ENCODE results near the gene MEGF6. TPM values are rescaled to one million over a fixed set of nuclear protein-coding genes. Genes with fewer than 3 reads are reported as not detected.

The MEGF6 gene
- total RNA-seq, 1 donor from 2014 or later, result 10.9 TPM

DNA sequence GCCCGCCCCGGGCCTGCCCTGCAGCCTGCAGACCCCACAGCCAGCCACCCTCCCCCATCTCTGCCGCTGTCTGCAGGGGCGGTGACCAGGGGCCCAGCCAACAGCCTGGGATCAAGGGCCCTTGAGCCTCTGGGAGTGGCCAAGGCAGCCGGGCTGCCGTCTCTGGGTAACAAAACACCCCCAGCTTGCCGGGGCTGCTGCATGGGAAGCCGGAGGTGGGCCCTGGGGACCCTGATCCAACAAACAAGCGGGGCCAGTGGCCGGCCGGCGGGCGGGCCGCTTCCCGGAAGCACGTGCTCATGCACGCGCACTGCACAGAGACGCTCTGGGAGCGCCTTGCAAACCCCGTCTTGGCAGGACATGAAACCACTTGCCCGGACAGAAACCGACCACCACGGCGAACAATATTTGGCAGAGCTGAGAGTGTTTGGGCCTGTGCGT, 13.2 kb downstream of the MEGF6 start:
- Mint-ChIP-seq H3K4me3 (peak overlapping the region; percentile 82), H3K36me3 (ENCODE audit: low read depth) (no peaks in the 10 kb centered on the region), H3K4me1 (peaks cover 22% of the 10 kb centered on the region), H3K27ac (no peak overlapping the region), H3K27me3 (peaks cover 2% of the 10 kb centered on the region), H3K9me3 (no peaks in the 10 kb centered on the region)
- intact Hi-C loops (cut with micrococcal nuclease), result no loop called here
- ChIA-PET CTCF (no interaction called here), POLR2A (no interaction called here)
- DNase-seq (no peak), ATAC-seq (ENCODE audit: low read depth) (no peak)
- TF ChIP-seq, protein P1, sequence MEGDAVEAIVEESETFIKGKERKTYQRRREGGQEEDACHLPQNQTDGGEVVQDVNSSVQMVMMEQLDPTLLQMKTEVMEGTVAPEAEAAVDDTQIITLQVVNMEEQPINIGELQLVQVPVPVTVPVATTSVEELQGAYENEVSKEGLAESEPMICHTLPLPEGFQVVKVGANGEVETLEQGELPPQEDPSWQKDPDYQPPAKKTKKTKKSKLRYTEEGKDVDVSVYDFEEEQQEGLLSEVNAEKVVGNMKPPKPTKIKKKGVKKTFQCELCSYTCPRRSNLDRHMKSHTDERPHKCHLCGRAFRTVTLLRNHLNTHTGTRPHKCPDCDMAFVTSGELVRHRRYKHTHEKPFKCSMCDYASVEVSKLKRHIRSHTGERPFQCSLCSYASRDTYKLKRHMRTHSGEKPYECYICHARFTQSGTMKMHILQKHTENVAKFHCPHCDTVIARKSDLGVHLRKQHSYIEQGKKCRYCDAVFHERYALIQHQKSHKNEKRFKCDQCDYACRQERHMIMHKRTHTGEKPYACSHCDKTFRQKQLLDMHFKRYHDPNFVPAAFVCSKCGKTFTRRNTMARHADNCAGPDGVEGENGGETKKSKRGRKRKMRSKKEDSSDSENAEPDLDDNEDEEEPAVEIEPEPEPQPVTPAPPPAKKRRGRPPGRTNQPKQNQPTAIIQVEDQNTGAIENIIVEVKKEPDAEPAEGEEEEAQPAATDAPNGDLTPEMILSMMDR (IDR thresholded peaks at IDR 0.05), result no peak

DNA sequence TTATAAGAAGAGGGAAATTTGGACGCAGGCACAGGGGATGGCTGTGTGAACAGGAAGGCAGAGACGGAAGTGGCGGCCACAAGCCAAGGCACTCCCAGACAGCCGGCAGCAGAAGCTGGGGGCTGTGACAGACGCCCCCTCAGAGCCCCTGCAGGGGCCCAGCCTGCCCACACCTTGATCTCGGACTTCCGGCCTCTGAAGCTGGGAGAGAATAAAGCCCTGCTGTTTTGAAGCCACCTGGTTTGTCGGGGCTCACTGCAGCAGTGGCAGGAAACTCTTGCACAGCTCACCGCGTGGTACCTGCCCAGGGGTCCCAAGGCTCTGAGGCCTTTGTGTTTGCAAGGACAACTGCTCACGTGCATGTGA, 13.7 kb downstream of the MEGF6 start:
- CTCF ChIA-PET, result no interaction called here
- DNase-seq (peak; percentile 33), ATAC-seq (ENCODE audit: low read depth) (peak; percentile 44)
- Mint-ChIP-seq H3K9me3 (no peaks in the 10 kb centered on the region), H3K36me3 (ENCODE audit: low read depth) (no peaks in the 10 kb centered on the region), H3K27me3 (peaks cover 2% of the 10 kb centered on the region), H3K4me1 (peaks cover 22% of the 10 kb centered on the region), H3K27ac (no peak overlapping the region), H3K4me3 (peak overlapping the region; percentile 82)
- TF ChIP-seq, protein P1 (IDR thresholded peaks at IDR 0.05), result no peak
- intact Hi-C loops (cut with micrococcal nuclease), result no loop called here
- POLR2A ChIA-PET, result no interaction called here

DNA sequence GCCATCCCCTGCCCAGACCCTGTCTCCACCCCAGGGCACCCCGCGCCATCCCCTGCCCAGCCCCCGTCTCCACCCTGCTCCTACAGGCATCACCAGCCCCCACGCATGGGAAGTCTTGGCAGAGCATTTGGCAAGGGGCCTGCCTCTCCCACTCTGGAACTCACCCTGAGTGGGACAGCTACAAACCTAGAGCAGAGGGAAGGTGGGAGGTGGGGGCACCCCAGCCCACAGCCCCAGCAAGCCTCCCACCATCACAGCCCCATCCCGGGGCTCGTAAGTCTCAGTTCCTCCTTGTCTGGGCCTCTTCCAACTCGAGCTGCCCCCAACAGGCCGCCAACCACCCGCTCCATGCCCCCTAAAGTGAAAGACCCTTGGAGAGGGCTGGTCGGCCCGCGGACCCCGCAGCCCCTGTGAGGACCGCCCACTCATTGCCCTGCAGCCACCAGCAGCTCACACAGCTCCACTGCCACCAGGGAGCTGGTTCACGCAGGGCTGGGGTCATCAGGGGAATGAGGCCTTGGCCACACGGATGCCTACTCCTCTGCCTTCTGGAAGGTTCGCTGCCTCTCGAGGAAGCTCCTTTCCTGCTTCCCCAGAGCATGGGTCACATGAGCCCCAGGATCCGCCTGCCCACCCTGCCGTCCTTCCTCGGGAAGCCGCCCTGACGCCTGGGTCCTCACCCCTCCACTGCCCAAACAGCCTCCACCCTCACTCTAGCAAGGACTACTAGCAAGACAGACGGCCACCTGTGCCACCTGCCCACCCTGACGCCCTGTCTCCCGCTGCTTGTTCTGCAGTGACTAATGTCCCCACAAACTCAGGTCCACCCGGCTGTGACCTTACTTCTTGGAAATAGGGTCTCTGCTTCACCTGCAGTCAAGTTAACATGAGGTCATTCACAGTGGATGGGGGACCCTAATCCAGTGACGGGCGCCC, 14.4 kb downstream of the MEGF6 start:
- intact Hi-C loops (cut with micrococcal nuclease), result no loop called here
- POLR2A ChIA-PET, result no interaction called here

DNA sequence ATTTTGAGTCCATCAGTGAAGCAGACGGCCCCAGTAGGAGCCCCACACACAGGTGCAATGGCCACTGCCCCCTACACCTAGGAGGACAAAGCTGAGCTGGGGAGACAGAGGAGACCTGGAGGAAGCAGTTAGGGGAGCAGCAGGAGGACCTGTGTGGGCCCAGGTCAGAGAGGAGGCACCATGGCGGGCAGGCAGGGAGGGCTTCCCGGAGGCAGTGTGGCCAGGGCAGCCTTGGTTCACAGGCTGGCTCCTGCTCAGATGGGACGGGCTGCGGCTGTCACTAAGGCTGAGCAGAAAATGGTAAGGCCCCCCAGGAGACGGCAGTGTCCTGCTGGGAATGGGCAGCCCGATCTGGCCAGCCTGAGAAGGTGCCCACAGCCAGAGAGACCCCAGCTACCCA, 15.4 kb downstream of the MEGF6 start:
- DNase-seq, result no peak
- Mint-ChIP-seq H3K4me1 (peaks cover 22% of the 10 kb centered on the region), H3K36me3 (ENCODE audit: low read depth) (no peaks in the 10 kb centered on the region), H3K9me3 (no peaks in the 10 kb centered on the region), H3K27me3 (peaks cover 2% of the 10 kb centered on the region), H3K27ac (no peak overlapping the region), H3K4me3 (no peak overlapping the region)
- no peak for ATAC-seq (ENCODE audit: low read depth)
- intact Hi-C loops (cut with micrococcal nuclease), result no loop called here
- ChIA-PET POLR2A (no interaction called here), CTCF (no interaction called here)
- TF ChIP-seq, protein P1 (IDR thresholded peaks at IDR 0.05), result no peak

More for the DNA sequence above, 14.4 kb downstream of the MEGF6 start:
- CTCF ChIA-PET, result no interaction called here
- ATAC-seq (ENCODE audit: low read depth), result peak; percentile 18
- Mint-ChIP-seq H3K4me1 (peaks cover 22% of the 10 kb centered on the region), H3K9me3 (no peaks in the 10 kb centered on the region), H3K27ac (no peak overlapping the region), H3K4me3 (peak overlapping the region; percentile 82), H3K27me3 (peaks cover 2% of the 10 kb centered on the region), H3K36me3 (ENCODE audit: low read depth) (no peaks in the 10 kb centered on the region)
- DNase-seq, result no peak
- TF ChIP-seq, protein P1 (IDR thresholded peaks at IDR 0.05), result no peak

DNA sequence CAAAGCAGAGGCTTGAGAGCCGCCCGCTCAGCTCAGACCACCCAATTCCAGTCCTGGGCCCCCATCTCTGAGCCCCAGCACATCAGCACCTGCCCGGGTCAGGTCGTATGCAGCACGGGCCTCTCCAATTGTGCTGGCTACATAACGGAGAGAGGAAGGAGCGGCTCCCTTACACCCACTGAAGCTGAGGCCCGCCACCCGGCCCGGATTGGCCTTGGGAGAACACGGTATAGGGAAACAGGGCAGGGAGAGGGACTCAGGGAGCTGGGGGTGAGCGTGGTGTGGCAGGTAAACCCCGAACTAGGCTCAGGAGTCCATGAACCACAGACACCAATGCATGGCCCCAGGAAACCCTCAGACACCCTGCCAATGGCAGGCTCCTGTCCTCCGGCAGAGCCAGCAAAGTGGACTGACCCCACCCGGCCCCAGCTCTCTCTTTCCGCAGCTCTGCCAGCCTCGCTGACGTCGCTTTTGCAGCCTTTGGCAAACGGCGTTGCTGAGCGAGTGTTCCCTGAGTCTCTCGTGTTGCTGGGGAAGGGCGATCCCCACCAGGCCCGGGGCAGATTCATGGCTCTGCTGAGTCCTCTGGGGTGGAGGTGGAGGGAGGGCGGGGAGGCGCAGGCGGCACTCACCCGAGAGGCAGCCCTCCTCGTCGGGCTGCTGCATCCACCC, 16.5 kb downstream of the MEGF6 start:
- CTCF ChIA-PET, result no interaction called here
- Mint-ChIP-seq H3K36me3 (ENCODE audit: low read depth) (no peaks in the 10 kb centered on the region), H3K9me3 (no peaks in the 10 kb centered on the region), H3K4me3 (no peak overlapping the region), H3K27ac (no peak overlapping the region), H3K4me1 (peaks cover 22% of the 10 kb centered on the region), H3K27me3 (peaks cover 2% of the 10 kb centered on the region)
- TF ChIP-seq, protein P1 (IDR thresholded peaks at IDR 0.05), result no peak
- intact Hi-C loops (cut with micrococcal nuclease), result no loop called here
- no peak for ATAC-seq (ENCODE audit: low read depth)
- POLR2A ChIA-PET, result no interaction called here
- DNase-seq, result no peak

All from activated B cell treated with CpG ODN at 0.5 μM for 24 hours (primary cell).